ENCODE measurements around the gene MYOZ3. TPM values are rescaled to one million over a fixed set of nuclear protein-coding genes. Genes with fewer than 3 reads are reported as not detected.

Gene MYOZ3
- total and polyA plus RNA-seq, 2 donors (not counting 1 experiment from before 2014, with no cell fraction given): 0.04 TPM; not detected in 1

- Histone ChIP-seq H3K9ac (ENCODE audit: low read length) (peak within 1 kb of the TSS; percentile 100), H3K79me2 (ENCODE audit: control insufficient read depth, insufficient read depth, low read length) (peaks cover 28% of the 10 kb centered on the region), H3K4me3 (ENCODE audit: control extremely low read depth in 1 of 5, extremely low read depth in 1 of 5, insufficient read depth in 1 of 5, low read depth in 2 of 5, low read length in 4 of 5) (peak within 1 kb of the TSS; percentile 65 to 100 (median 99)), H3K9me3 (ENCODE audit: control extremely low read depth in 1 of 3, control insufficient read depth in 2 of 3, insufficient read depth in 1 of 3, low read length in 2 of 3) (no peaks in the 10 kb centered on the region), H3K4me1 (ENCODE audit: control insufficient read depth in 2 of 2, insufficient read depth in 2 of 2, low read length in 2 of 2) (peaks cover 15 to 17% of the 10 kb centered on the region in 2 donors), H2AFZ (ENCODE audit: insufficient read depth, low read depth, low read length, poor library complexity, severe bottlenecking) (peak within 1 kb of the TSS; percentile 97), H4K20me1 (ENCODE audit: control insufficient read depth, insufficient read depth, low read length, poor library complexity, severe bottlenecking) (no peaks in the 10 kb centered on the region), H3K4me2 (replicated peaks; ENCODE audit: low read depth, low read length, poor library complexity, severe bottlenecking) (peak within 1 kb of the TSS; percentile 79), H3K36me3 (replicated peaks in 1 of 2; ENCODE audit: control extremely low read depth in 1 of 2, control insufficient read depth in 1 of 2, extremely low read depth in 1 of 2, insufficient read depth in 2 of 2, low read length in 1 of 2) (peaks cover 2 to 35% of the 10 kb centered on the region in 2 experiments), H3K27me3 (replicated peaks in 1 of 4; ENCODE audit: control extremely low read depth in 1 of 4, control insufficient read depth in 3 of 4, insufficient read depth in 4 of 4, low read length in 3 of 4) (no peaks in the 10 kb centered on the region), H3K27ac (ENCODE audit: low read length in 2 of 2) (peak within 1 kb of the TSS; percentile 96 to 97)
- Mint-ChIP-seq H3K27me3 (no peaks in the 10 kb centered on the region), H3K4me1 (peaks cover 8% of the 10 kb centered on the region), H3K27ac (no peak within 1 kb of the TSS), H3K9me3 (ENCODE audit: insufficient read depth) (no peaks in the 10 kb centered on the region), H3K4me3 (no peak within 1 kb of the TSS)
- ChIA-PET CTCF (interaction anchor here (0.6 to 2.3 kb wide), 23 partner anchors 8 to 252 kb away, joined by 3 to 15 read pairs (median 3); partner anchors contain the start of genes DCTN4 and IRGM), POLR2A (interaction anchor here (0.6 to 1.5 kb wide), 5 partner anchors 12 to 552 kb away, joined by 3 to 12 read pairs (median 3); partner anchors contain the start of genes DCTN4, GM2A and RPS14)
- intact Hi-C loops (cut with micrococcal nuclease): loop anchor here (1.0 to 5.0 kb wide), 3 partner anchors 59 to 552 kb away; partner anchors contain the start of genes DCTN4, GM2A and TCOF1
- WGBS (ENCODE audit: insufficient coverage): under 1% methylated on average over 57 of the region's 59 CpGs
- TF ChIP-seq CTCF (IDR thresholded peaks at IDR 0.05) (peak; percentile 84), EZH2 (IDR thresholded peaks at IDR 0.05; ENCODE audit: borderline replicate concordance, insufficient read depth, low read depth, low read length, poor library complexity, severe bottlenecking) (no peak)
- ATAC-seq (ENCODE audit: low read depth) (peak; percentile 96), DNase-seq (peak; percentile 94)
Observed at GRCh38 chr5:150700594-150701377, 39.7 kb downstream of the MYOZ3 start, which contains the start of gene RBM22. TSS of gene RBM22 (minus strand) at chr5:150701062. CDS start at chr5:150700985, 77 bp downstream.

Data from B cell (primary cell).